GM21723 (cell line): ENCODE data around the gene NOL6.
"Not testable (repeated sequence)": the region's sequence is repeated elsewhere in the genome, so short reads cannot be mapped to it uniquely, and the experiment has no call there.

Experiments
- ATAC-seq: cut with Tn5 transposase; IDR thresholded peaks from one replicate; pipeline ENCODE4 v1.9.1; 2021; ENCODE audit warnings: mild to moderate bottlenecking, moderate library complexity; ENCODE audit not compliant: unreplicated experiment

The NOL6 gene

DNA sequence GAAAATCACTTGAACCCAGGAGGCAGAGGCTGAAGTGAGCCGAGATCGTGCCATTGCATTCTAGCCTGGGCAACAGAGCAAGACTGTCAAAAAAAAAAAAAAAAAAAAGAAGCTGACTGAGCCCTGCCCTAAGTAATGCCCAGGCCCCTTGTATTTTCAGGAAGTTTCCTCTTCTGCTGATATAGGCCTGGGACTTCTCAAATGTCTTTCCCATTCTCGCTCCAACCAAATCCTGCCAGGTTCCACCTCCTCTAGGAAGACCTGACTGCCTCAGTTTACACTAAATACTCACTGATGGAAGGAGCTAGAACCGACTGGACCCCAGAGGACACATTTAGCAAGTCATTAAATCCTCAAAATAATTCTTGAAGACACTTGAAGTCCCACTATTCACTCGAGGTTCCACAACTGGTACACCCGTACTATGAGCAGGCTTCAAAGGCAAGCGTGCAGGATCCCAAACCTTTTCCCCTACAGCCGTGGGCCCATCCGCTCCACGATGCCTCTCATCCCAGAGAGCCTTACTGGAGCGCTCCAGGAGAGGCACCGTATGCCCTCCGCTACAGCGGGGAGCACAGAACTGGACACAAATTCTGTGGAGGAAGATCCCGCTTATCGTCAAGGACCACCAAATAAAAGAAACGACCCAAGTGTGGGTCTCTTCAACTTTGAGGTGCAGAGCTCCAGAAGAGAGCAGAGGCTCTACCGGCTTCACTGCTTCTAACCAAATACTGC is 676 bp downstream of the NOL6 start:
- no peak for ATAC-seq

- no peak for ATAC-seq
Measured at GRCh38 chr9:33472171-33472880, 1.4 kb downstream of the NOL6 start.

DNA sequence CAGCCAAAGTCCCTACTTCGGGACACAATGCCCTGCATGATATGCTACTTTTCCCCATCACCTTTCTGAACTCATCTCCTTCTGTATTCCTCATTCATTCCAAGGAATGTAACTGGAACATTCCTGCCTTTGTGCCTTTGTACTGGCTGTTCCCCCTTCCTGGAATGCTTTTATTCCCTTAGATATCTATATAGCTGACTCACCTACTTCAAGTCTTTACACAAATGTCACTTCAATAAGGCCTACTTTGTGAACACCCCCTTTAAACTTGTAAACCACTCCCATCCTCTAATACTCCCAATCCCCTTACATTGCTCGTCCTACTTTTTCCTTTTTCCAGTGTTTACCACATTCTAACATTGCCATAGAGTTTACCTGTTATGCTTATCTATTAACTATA is 2.4 kb downstream of the NOL6 start:
- ATAC-seq = no peak

- ATAC-seq = no peak
Measured at GRCh38 chr9:33469891-33470290, 3.8 kb downstream of the NOL6 start.

DNA sequence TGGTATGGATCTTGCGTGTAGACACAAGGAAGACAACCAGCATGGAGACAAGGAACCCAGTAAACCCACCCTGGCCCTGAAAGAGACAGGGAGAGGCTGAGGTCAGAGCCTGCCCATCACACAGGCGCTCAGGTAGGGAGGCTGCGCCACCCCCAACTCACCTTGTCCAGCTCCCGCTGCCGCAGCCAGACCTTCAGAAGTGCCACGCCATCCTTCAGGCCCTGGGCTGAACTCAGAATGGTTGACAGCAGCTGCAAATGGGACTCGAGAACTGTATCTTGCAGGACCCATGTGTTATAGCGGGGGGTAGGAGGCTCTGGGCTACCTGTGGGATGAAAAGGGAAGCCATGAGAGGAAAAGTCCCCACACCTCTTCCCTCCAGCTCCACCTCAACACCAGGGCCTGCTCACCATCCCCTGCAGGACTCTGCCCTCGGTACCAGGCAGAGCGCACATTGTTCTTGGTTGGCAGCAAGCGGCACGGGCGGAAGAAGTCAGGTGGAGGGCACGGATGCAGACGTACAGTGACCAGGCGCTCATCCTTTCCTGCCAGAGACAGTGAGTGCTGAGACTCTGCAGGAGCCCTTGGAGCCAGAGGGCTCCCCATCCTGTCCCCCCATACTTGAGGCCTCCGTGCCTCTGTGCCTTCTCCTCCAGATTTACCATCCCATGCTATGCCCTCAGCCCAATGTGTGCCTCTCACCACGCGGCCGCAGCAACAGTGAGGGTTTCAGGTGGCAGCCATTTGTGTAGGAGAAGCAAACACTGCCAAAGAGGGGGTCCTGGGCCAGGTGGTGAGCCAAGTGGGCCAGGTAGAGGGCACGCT is 4.7 kb downstream of the NOL6 start:
- ATAC-seq = no peak

DNA sequence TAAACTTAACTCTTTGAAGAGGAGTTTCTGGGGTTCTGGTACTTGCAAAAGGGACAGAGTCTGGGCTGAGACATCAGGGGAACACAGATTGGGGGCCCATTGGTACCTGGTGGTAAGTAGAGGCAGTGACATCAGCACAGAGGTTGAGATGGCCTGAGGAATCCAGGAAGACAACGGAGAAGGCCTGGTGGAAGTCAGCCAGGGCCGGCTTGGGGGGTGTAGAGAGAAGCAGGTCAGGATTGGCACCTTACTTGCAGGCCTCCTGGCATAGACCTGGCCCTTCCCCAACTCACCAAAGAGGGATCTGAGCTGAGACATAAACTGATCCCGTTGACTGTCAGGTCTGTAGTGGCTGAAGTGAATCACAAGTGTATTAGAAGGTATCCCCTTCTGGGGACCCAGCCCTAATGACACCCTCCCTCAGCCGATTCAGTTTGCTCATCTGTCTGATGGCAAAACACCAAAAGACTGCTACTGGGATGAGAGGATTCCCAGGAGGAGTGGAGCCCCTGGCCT is 5.5 kb downstream of the NOL6 start:
- no peak for ATAC-seq

DNA sequence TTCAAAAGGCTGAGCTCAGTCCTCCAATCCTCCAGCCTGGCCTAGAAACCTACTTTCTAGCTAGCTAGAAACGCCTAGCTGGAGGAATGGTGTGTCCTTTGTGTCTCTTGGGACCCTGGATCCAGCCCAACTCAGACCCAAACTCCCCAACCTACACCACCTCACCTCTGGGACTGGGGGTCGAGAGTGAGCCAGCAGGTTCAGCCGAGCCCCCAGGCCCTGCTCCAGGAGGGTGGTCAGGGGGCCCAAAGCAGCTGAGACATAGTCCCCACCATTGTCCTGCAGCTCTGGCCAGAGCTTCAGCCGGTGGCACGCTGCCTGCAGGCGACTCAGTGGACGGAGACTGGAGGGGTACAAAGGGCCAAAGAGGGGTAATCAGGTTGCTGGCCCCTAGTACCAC is 6.2 kb downstream of the NOL6 start:
- ATAC-seq = no peak

DNA sequence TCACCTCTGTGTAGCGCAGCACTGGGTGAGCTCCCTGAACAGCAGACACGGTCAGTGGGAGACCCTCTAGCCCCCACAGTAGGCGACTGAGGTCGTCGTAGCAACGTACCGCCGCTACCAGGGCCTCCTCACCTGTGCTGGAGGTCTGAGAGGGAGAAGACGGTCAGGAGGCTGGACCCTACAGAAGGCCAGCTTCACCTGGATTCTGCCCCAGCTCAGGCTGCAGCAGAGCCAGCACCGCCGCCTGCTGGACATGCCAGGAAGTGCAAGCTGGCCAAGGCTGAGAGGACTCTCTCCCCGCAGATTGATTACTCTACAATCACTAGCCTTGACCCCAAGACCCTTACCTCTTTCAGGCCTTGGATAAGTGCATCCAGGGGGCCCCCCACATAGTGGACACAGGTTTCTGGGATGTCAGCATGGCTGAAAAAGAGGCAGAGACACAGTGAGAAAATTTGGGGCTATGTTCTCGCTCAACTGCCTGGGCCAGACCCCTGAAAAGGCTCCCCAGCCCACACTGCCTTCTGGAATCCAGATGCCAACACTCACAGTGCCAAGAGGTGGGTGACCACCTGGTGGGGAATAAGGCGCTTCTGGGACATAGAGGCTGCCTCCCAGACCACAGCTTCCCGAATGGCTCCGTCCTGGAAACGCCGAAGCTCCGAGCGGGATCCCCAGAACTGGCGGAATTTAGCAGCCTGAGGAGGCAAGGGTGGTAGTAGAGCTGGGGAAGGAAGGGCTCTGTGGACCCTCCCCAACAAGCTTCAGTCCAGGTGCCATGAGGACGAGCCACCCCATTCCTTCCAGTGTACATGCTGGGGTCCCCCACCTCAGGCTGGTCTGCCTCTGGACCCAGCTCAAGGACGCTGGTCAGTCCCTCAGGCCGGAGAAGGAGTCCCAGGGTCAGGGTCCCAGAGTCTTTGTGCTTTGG is 6.9 kb downstream of the NOL6 start:
- ATAC-seq = no peak

DNA sequence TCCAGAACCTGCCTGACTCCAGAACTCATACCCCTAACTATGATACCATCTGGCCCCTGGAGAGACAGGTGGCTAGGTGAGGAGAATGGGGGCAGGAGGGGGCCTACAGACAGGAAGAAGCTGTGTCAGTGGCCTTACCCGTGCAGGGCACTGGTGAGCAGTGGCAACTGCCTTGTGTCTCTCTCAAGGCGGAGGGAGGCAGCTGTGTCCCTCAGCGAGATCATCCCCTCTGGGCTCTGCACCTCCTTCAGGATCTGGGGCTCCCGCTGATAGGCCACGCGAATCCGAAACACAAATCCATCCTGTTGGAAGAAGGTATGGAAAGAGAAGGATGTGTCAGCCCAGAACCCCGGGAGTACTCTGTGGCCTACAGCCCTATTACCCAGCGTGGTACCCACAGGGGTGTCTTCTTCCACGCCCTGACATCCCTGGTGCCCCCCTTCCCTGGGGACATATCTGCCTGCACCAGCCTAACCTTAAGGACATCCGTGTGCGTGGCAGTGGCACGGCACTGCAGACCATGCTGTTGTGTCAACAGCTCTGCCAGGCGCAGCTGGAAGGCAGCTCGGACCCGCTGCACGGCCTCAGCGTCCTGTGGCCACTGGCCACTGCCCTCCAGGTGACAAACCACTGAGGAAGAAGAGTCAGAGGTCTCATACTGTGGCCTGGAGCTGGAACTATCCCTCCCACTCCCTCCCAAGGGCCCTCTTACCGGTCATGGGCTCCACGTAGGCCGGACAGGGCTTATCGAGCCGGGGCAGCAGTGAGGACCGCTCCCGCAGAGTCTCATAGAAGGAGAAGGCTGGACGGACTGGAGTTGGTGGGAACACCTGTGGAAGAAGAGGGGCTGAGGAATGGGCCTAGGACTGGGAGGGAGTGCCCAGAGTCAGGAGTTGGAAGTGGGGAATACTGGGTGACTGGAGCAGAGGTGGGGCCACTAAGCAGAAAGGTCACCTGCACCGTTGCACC is 7.8 kb downstream of the NOL6 start:
- no peak for ATAC-seq

- no peak for ATAC-seq
Measured at GRCh38 chr9:33465096-33465495, 8.6 kb downstream of the NOL6 start.

DNA sequence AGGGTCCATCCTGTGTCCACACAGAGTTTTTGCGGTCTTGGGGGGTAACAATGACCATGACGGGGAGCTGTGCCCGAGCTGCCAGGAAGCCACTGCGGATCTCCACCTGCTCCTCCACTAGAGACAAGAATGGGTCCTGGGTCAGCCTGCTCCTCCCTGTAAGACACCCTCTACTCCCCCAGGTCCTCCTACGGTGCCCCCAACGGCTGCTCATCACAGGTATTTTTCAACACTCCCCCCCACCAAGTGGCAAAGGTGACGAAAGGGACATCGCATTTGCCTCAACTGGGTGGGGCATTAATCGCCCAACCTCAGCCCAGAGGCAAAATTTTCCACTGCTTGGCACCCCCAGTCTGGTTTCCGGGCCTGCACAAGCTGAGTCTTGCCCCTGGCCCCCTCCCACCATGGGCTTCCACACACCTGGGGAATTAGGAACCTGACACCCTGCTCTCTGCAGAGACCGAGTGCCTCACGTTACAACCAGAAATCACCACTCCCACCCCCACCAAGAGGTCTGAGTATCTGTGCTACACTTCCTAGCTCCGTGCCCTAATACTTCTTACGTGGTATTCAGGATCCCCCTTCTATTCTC is 9.6 kb downstream of the NOL6 start:
- no peak for ATAC-seq

GRCh38 chr9:33463151-33463550 is 10.6 kb downstream of the NOL6 start:
- ATAC-seq = no peak

- ATAC-seq = no peak
Measured at GRCh38 chr9:33461492-33461891, 12.2 kb downstream of the NOL6 start.

GRCh38 chr9:33460854-33461253 is 12.9 kb downstream of the NOL6 start:
- ATAC-seq = no peak

DNA sequence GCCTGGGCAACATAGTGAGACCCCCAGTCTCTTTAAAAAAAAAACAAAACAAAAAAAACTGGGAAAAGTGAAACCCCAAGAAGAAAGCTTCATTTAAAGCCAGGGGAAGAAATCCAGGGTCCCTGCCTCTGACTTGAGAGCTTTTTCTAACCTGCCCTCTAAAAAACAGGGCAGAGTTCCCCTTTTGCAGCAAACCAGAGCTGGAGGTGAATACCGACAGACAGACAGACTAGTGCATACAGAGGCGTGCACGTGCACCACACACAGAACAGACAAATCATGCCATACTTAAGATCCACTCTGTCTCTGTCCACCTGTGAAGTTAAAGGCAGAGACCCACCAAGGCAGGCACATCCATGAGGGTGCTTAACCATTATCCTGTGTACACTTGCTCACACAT is 14.6 kb downstream of the NOL6 start:
- no peak for ATAC-seq

GRCh38 chr9:33458444-33458843 is 15.3 kb downstream of the NOL6 start:
- peak; percentile 34 for ATAC-seq

DNA sequence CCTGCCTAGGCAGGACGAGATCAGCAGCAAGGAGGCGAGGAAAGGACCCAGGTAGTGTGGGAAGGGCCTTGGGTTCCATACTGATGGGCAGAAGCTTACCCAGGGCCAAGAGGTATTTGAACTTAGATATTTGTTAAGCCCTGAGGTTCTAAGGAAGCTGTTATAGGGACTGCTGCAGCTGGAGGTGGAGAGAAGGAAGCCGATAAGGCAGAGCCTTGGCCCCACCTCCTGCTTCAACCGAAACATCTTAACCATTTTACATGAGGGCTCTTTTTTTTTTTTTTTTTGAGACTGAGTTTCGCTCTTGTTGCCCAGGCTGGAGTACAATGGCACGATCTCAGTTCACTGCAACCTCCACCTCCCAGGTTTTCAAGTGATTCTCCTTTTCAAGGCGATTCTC is 17.8 kb downstream of the NOL6 start:
- no peak for ATAC-seq

- not testable (repeated sequence) for ATAC-seq
Measured at GRCh38 chr9:33455456-33455855, 18.3 kb downstream of the NOL6 start.

GRCh38 chr9:33454661-33455026 is 19.1 kb downstream of the NOL6 start:
- ATAC-seq = not testable (repeated sequence)
